Measurements from ENCODE around the gene C2CD2L.
A peak's percentile ranks its signal among the peaks of the same experiment; 100 is the strongest.
"Not testable (repeated sequence)": the region's sequence is repeated elsewhere in the genome, so short reads cannot be mapped to it uniquely, and the experiment has no call there.

The C2CD2L gene

GRCh38 chr11:119092880-119093842 lies 14.0 kb upstream of the C2CD2L start:
- H3K36me3 ChIP-seq: peaks cover 51% of the 10 kb centered on the region
- peak overlapping the region; percentile 96 for H3K27ac ChIP-seq
- H3K27me3 ChIP-seq: no peaks in the 10 kb centered on the region
- H3K9ac ChIP-seq: peak overlapping the region; percentile 97
- H4K20me1 ChIP-seq: peaks cover 39% of the 10 kb centered on the region
- no peaks in the 10 kb centered on the region for H3K9me3 ChIP-seq
- peaks cover 52% of the 10 kb centered on the region for H3K4me1 ChIP-seq
- peak overlapping the region; percentile 98 for H3K4me3 ChIP-seq
- TF ChIP-seq Cebpa-rat (IDR thresholded peaks at IDR 0.05): no peak
- peak overlapping the region; percentile 90 for H3K4me2 ChIP-seq

GRCh38 chr11:119093942-119094815 lies 13.0 kb upstream of the C2CD2L start:
- Histone ChIP-seq H3K9me3 (no peaks in the 10 kb centered on the region), H3K9ac (peak overlapping the region; percentile 97), H4K20me1 (peaks cover 39% of the 10 kb centered on the region), H3K36me3 (peaks cover 59% of the 10 kb centered on the region), H3K4me3 (peak overlapping the region; percentile 98), H3K27me3 (no peaks in the 10 kb centered on the region), H3K27ac (peak overlapping the region; percentile 96), H3K4me2 (peak overlapping the region; percentile 90), H3K4me1 (peaks cover 52% of the 10 kb centered on the region)
- no peak for TF ChIP-seq Cebpa-rat (IDR thresholded peaks at IDR 0.05)

GRCh38 chr11:119094816-119095065 lies 12.4 kb upstream of the C2CD2L start:
- H3K4me2 ChIP-seq: peak overlapping the region; percentile 90
- peak overlapping the region; percentile 98 for H3K4me3 ChIP-seq
- peak overlapping the region; percentile 97 for H3K9ac ChIP-seq
- H4K20me1 ChIP-seq: peaks cover 39% of the 10 kb centered on the region
- peak overlapping the region; percentile 96 for H3K27ac ChIP-seq
- no peak for TF ChIP-seq Cebpa-rat (IDR thresholded peaks at IDR 0.05)
- peaks cover 63% of the 10 kb centered on the region for H3K36me3 ChIP-seq
- no peaks in the 10 kb centered on the region for H3K27me3 ChIP-seq
- peaks cover 57% of the 10 kb centered on the region for H3K4me1 ChIP-seq
- H3K9me3 ChIP-seq: no peaks in the 10 kb centered on the region

- peaks cover 39% of the 10 kb centered on the region for H4K20me1 ChIP-seq
- peak overlapping the region; percentile 96 for H3K27ac ChIP-seq
- no peaks in the 10 kb centered on the region for H3K9me3 ChIP-seq
- peak overlapping the region; percentile 98 for H3K4me3 ChIP-seq
- H3K4me2 ChIP-seq: peak overlapping the region; percentile 90
- peak overlapping the region; percentile 97 for H3K9ac ChIP-seq
- no peak for TF ChIP-seq Cebpa-rat (IDR thresholded peaks at IDR 0.05)
- peaks cover 63% of the 10 kb centered on the region for H3K36me3 ChIP-seq
- H3K27me3 ChIP-seq: no peaks in the 10 kb centered on the region
- peaks cover 58% of the 10 kb centered on the region for H3K4me1 ChIP-seq
Observed at GRCh38 chr11:119095066-119095880, 11.9 kb upstream of the C2CD2L start.

- no peak overlapping the region; the same call in 1 of the 2 replicates for H3K9ac ChIP-seq
- peaks cover 59% of the 10 kb centered on the region for H3K4me1 ChIP-seq
- H3K27me3 ChIP-seq: no peaks in the 10 kb centered on the region
- H3K27ac ChIP-seq: no peak overlapping the region
- H3K4me2 ChIP-seq: peak overlapping the region; percentile 91
- no peak for TF ChIP-seq Cebpa-rat (IDR thresholded peaks at IDR 0.05)
- peak overlapping the region; percentile 88; the same call in 1 of the 2 replicates for H3K4me3 ChIP-seq
- H3K9me3 ChIP-seq: no peaks in the 10 kb centered on the region
- peaks cover 5% of the 10 kb centered on the region; the same call in 1 of the 2 replicates for H4K20me1 ChIP-seq
- peaks cover 33% of the 10 kb centered on the region for H3K36me3 ChIP-seq
Observed at GRCh38 chr11:119099711-119100110, 7.4 kb upstream of the C2CD2L start.

GRCh38 chr11:119100246-119100970 lies 6.7 kb upstream of the C2CD2L start:
- H3K36me3 ChIP-seq: peaks cover 33% of the 10 kb centered on the region
- H3K9ac ChIP-seq: peak overlapping the region; percentile 84
- no peaks in the 10 kb centered on the region for H3K27me3 ChIP-seq
- peaks cover 65% of the 10 kb centered on the region for H3K4me1 ChIP-seq
- no peaks in the 10 kb centered on the region for H3K9me3 ChIP-seq
- no peaks in the 10 kb centered on the region for H4K20me1 ChIP-seq
- H3K4me3 ChIP-seq: peak overlapping the region; percentile 88
- TF ChIP-seq Cebpa-rat (IDR thresholded peaks at IDR 0.05): no peak
- H3K4me2 ChIP-seq: peak overlapping the region; percentile 91
- H3K27ac ChIP-seq: peak overlapping the region; percentile 94; the same call in 1 of the 2 replicates

GRCh38 chr11:119100994-119101758 lies 6.0 kb upstream of the C2CD2L start:
- TF ChIP-seq Cebpa-rat (IDR thresholded peaks at IDR 0.05): no peak
- no peaks in the 10 kb centered on the region for H3K9me3 ChIP-seq
- no peaks in the 10 kb centered on the region for H3K27me3 ChIP-seq
- no peaks in the 10 kb centered on the region for H4K20me1 ChIP-seq
- peak overlapping the region; percentile 84 for H3K9ac ChIP-seq
- peak overlapping the region; percentile 94 for H3K27ac ChIP-seq
- H3K4me3 ChIP-seq: peak overlapping the region; percentile 88
- peaks cover 63% of the 10 kb centered on the region for H3K4me1 ChIP-seq
- peak overlapping the region; percentile 91 for H3K4me2 ChIP-seq
- H3K36me3 ChIP-seq: peaks cover 32% of the 10 kb centered on the region

GRCh38 chr11:119101759-119102423 lies 5.3 kb upstream of the C2CD2L start, which contains the start of gene DPAGT1:
TSS of gene DPAGT1 (minus strand) at chr11:119101853. CDS start at chr11:119101655, 198 bp downstream.
- peaks cover 63% of the 10 kb centered on the region for H3K4me1 ChIP-seq
- H3K4me3 ChIP-seq: peak within 1 kb of the TSS; percentile 88
- H3K36me3 ChIP-seq: peaks cover 24% of the 10 kb centered on the region
- no peaks in the 10 kb centered on the region for H3K9me3 ChIP-seq
- H3K27ac ChIP-seq: peak within 1 kb of the TSS; percentile 94
- peak within 1 kb of the TSS; percentile 84 for H3K9ac ChIP-seq
- H4K20me1 ChIP-seq: no peaks in the 10 kb centered on the region
- H3K27me3 ChIP-seq: no peaks in the 10 kb centered on the region
- H3K4me2 ChIP-seq: peak within 1 kb of the TSS; percentile 91
- TF ChIP-seq Cebpa-rat (IDR thresholded peaks at IDR 0.05): no peak

- Histone ChIP-seq H3K4me2 (peak overlapping the region; percentile 91), H3K27ac (peak overlapping the region; percentile 94; the same call in 1 of the 2 replicates), H3K4me3 (peak overlapping the region; percentile 88), H3K4me1 (peaks cover 65% of the 10 kb centered on the region), H3K9ac (0 out of 2 replicates have a peak overlapping the region, but pooled peaks have one; percentile 32), H3K36me3 (peaks cover 11% of the 10 kb centered on the region)
- H3K9me3 ChIP-seq, H4K20me1 ChIP-seq, H3K27me3 ChIP-seq: not testable (repeated sequence)
Observed at GRCh38 chr11:119103161-119103664, 3.9 kb upstream of the C2CD2L start.

All from BLaER1 (cell line).